Psoas muscle (tissue), 8 donors: Measurements from ENCODE around the gene PPP1R12A. TPM values are rescaled to one million over a fixed set of nuclear protein-coding genes. Genes with fewer than 3 reads are reported as not detected.

Source experiments
- ATAC-seq, 4 donors: fragments of 200-7000 bp; cut with Tn5 transposase; one replicate each; pipeline ENCODE4 v1.9.1; 2020; ENCODE audit warnings: moderate library complexity in 3 of 4, mild to moderate bottlenecking in 2 of 4
- DNase-seq, 2 donors: peaks; one replicate each; pipeline ENCODE4 v3.0.0-alpha.2; 2020
- H3K27ac ChIP-seq: fragments of 200-600 bp; one replicate; pipeline ENCODE4 v1.8.0; 2022
- H3K27me3 ChIP-seq, 3 donors: fragments of 200-600 bp in 1 of 3; one replicate each; pipeline versions ENCODE4 v1.6.1 to v1.8.0; 2013 to 2022; ENCODE audit warnings: low read length in 2 of 3, mild to moderate bottlenecking in 2 of 3, moderate library complexity in 1 of 3; ENCODE audit not compliant: insufficient read depth in 3 of 3
- H3K36me3 ChIP-seq, 2 donors: fragments of 200-600 bp in 1 of 2; one replicate each; pipeline versions ENCODE4 v1.6.1 to v1.8.0; 2013 to 2022; ENCODE audit warnings: low read depth in 1 of 2, mild to moderate bottlenecking in 1 of 2, moderate library complexity in 1 of 2; ENCODE audit not compliant: insufficient read depth in 1 of 2
- H3K4me1 ChIP-seq: fragments of 200-600 bp; one replicate; pipeline ENCODE4 v1.8.0; 2022
- H3K4me3 ChIP-seq: fragments of 200-600 bp; one replicate; pipeline ENCODE4 v1.8.0; 2022; ENCODE audit warnings: mild to moderate bottlenecking
- H3K9me3 ChIP-seq: fragments of 200-600 bp; one replicate; pipeline ENCODE4 v1.8.0; 2022
- WGBS, 3 donors: extraction: QIAGEN DNeasy Blood & Tissue Kit; methylation state at CpG; one replicate each; pipeline versions ENCODE4 v1.1.6 to v1.1.7; 2013; 5-methylcytosine and 5-hydroxymethylcytosine counted together
- intact Hi-C, 2 donors: fragments of 100-400 bp; cut with DNase I; formaldehyde crosslinking; loops; one replicate each; pipeline versions ENCODE4 v1.11.0 to v1.14.2; 2022
- polyA plus RNA-seq, 3 donors: library from polyadenylated mRNA; stranded (reverse); fragments of 200-250 nt; gene quantifications; one replicate each; pipeline ENCODE4 v1.2.3, GENCODE V29; 2013
- total RNA-seq, 4 donors: library from RNA; stranded (reverse); fragmentation: NEBNext Ultra II Directional in 2 of 4; extraction: Animal tissue kit (Norgen Biotek cat#: 25700) in 2 of 4; gene quantifications; one replicate each; pipeline versions ENCODE4 v1.2.1 to v1.2.4, GENCODE V29; 2021 to 2023
- TF ChIP-seq, protein P1 (sequence below): fragments of 200-600 bp; IDR thresholded peaks from one replicate; pipeline ENCODE4 v1.8.0; 2022; ENCODE audit warnings: antibody characterized with exemption
- donor health status: healthy with polysubstance abuse.
- donor health status: DM: no; HTN: no; CAD: no; lungs with moderate emphysema.
- donor health status: Bipolar disorder and iron deficiency.
- donor health status: healthy.
- donor health status: DM: yes; HTN: yes; CAD: no.
- donor health status: DM: no; HTN: no; CAD: no.
- donor health status: DM: no; HTN: no; CAD: no.
- donor health status: DM: yes; HTN: yes; CAD: no.

Gene PPP1R12A
- total and polyA plus RNA-seq, 7 donors = 9.5 to 51.2 (median 37.8) TPM

DNA sequence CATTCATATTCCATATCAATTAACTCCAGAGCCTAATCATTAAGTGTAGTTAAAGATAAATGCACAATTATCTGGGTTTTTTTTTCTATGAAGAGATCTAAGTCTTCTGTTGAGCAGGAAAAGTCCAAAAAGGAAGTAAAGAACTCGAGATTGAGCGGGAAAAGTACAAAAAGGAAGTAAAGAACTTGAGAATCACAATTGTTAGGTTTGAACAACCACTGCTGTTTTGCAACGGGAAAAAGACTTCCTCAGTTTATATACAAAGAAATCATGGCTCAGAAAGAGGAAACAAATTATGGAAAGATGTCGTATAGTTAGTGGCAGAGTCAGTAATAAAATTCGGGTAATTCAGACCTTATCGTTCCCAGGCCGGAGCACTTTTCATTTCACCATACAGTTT, 63.3 kb downstream of the PPP1R12A start:
- DNase-seq (no peak), ATAC-seq (no peak)
- Histone ChIP-seq H3K36me3 (peaks cover 0 to 6% of the 10 kb centered on the region in 2 donors), H3K4me1 (no peaks in the 10 kb centered on the region), H3K27me3 (no peaks in the 10 kb centered on the region), H3K27ac (no peak overlapping the region), H3K9me3 (no peaks in the 10 kb centered on the region), H3K4me3 (no peak overlapping the region)
- intact Hi-C loops = loop anchor here in 1 of 2 donors (10.0 kb wide), 1 partner anchor 1653 kb away; no protein-coding TSS in a partner anchor
- TF ChIP-seq, protein P1, sequence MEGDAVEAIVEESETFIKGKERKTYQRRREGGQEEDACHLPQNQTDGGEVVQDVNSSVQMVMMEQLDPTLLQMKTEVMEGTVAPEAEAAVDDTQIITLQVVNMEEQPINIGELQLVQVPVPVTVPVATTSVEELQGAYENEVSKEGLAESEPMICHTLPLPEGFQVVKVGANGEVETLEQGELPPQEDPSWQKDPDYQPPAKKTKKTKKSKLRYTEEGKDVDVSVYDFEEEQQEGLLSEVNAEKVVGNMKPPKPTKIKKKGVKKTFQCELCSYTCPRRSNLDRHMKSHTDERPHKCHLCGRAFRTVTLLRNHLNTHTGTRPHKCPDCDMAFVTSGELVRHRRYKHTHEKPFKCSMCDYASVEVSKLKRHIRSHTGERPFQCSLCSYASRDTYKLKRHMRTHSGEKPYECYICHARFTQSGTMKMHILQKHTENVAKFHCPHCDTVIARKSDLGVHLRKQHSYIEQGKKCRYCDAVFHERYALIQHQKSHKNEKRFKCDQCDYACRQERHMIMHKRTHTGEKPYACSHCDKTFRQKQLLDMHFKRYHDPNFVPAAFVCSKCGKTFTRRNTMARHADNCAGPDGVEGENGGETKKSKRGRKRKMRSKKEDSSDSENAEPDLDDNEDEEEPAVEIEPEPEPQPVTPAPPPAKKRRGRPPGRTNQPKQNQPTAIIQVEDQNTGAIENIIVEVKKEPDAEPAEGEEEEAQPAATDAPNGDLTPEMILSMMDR = no peak
- 76 to 85% (median 79%) methylated on average over 7 of the region's 7 CpGs for WGBS, 3 donors

DNA sequence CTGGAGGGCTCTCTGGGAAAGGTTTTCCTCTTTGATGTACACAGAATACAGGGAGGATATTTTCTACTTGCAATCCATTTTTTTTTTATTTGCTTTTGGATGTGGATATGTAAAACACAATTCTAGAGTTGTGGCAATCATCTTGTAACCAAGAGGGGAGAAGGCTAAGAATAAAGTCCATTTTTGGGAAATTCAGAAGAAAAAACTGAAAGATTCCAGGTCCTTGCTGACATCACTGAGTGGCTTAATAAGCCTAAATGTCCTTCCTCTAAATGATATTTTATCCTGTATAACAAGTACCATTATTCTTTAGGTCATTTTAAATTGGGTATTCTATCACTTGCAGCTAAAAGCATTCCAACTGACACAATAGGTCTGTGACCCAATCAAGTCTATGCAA, 64.0 kb downstream of the PPP1R12A start:
- H3K27ac ChIP-seq = no peak overlapping the region
- peaks cover 0 to 6% of the 10 kb centered on the region in 2 donors for H3K36me3 ChIP-seq
- no peak for ATAC-seq
- no peaks in the 10 kb centered on the region for H3K27me3 ChIP-seq
- no peak for DNase-seq
- TF ChIP-seq, protein P1 = no peak
- intact Hi-C loops = loop anchor here in 1 of 2 donors (10.0 kb wide), 1 partner anchor 1654 kb away; no protein-coding TSS in a partner anchor
- no peak overlapping the region for H3K4me3 ChIP-seq
- H3K4me1 ChIP-seq = no peaks in the 10 kb centered on the region
- no peaks in the 10 kb centered on the region for H3K9me3 ChIP-seq

DNA sequence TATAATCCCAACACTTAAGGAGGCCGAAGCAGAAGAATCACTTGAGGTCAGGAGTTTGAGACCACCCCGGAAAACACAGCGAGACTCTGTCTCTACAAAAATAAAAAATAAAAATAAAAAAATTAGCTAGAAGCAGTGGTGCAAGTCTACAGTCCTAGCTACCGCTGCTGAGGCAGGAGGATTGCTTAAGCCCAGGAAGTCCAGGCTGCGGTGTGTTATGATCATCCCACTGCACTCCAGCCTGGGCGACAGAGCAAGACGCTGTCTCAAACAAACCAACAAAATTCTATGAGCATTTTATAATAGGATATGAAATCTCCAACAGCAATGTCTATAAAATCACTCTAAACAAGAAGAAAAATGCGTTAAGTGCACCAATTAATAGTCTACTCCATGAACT, 75.3 kb downstream of the PPP1R12A start:
- peaks cover 0 to 4% of the 10 kb centered on the region in 2 donors for H3K36me3 ChIP-seq
- TF ChIP-seq, protein P1 = no peak
- no peak overlapping the region for H3K27ac ChIP-seq
- H3K27me3 ChIP-seq = no peaks in the 10 kb centered on the region
- DNase-seq (no peak), ATAC-seq (no peak)
- no peak overlapping the region for H3K4me3 ChIP-seq
- H3K4me1 ChIP-seq = no peaks in the 10 kb centered on the region
- no peaks in the 10 kb centered on the region for H3K9me3 ChIP-seq
- intact Hi-C loops = no loop called here
- 96 to 98% (median 96%) methylated on average over 8 of the region's 8 CpGs for WGBS, 3 donors

DNA sequence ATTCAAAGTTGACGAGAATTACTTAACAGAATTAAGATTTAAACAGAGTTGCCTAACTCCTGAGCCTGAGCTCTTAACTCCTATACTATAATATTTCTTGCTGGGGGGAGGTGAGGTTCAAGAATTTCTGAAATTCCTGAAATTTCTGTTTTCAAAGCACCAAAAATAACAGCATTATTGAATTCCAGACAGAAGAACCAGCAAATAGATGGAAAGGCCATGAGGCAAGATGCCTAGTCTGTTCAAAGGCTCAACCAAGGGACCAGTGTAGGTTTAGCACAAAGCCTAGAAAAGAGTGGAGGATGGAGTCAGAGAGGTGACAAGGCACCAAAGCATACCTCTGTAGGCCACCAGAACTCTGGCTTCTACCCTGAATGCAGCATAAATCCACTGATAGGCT, 76.4 kb downstream of the PPP1R12A start:
- Histone ChIP-seq H3K36me3 (peaks cover 0 to 4% of the 10 kb centered on the region in 2 donors), H3K27me3 (no peaks in the 10 kb centered on the region), H3K4me3 (no peak overlapping the region), H3K4me1 (no peaks in the 10 kb centered on the region), H3K9me3 (no peaks in the 10 kb centered on the region), H3K27ac (no peak overlapping the region)
- 90 to 95% (median 94%) methylated on average over 1 of the region's 1 CpG for WGBS, 3 donors
- intact Hi-C loops = no loop called here
- TF ChIP-seq, protein P1 = no peak
- ATAC-seq (no peak), DNase-seq (no peak)

DNA sequence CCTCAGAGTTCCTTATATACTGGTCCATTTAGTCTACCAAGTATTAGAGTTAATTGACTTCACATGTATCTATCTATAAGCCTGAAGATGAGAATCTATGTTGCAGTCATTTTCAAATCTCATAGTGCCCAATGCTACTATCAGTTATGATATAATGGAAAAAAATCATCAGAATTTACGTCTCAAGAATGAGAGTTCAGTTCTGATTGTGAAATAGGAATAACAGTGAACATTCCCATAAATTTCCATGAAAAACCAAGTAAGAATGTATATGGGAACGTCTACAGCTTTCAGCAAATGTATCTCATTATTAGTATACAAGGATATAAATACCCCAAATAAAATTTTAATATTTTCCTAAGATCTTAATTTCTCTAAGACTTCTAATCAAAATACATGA, 77.2 kb downstream of the PPP1R12A start:
- H3K4me1 ChIP-seq = no peaks in the 10 kb centered on the region
- no peak overlapping the region for H3K27ac ChIP-seq
- TF ChIP-seq, protein P1 = no peak
- H3K4me3 ChIP-seq = no peak overlapping the region
- intact Hi-C loops = no loop called here
- H3K36me3 ChIP-seq = peaks cover 0 to 4% of the 10 kb centered on the region in 2 donors
- H3K9me3 ChIP-seq = no peaks in the 10 kb centered on the region
- H3K27me3 ChIP-seq = no peaks in the 10 kb centered on the region
- WGBS, 3 donors = 46 to 48% (median 47%) methylated on average over 2 of the region's 2 CpGs
- DNase-seq (no peak), ATAC-seq (no peak)
